GM19397 (cell line): Measurements from ENCODE around the gene CCDC85B.

Source experiments
- ATAC-seq: cut with Tn5 transposase; IDR thresholded peaks from one replicate; pipeline ENCODE4 v1.9.1; 2021; ENCODE audit warnings: mild to moderate bottlenecking, moderate library complexity; ENCODE audit not compliant: unreplicated experiment

Gene CCDC85B

DNA sequence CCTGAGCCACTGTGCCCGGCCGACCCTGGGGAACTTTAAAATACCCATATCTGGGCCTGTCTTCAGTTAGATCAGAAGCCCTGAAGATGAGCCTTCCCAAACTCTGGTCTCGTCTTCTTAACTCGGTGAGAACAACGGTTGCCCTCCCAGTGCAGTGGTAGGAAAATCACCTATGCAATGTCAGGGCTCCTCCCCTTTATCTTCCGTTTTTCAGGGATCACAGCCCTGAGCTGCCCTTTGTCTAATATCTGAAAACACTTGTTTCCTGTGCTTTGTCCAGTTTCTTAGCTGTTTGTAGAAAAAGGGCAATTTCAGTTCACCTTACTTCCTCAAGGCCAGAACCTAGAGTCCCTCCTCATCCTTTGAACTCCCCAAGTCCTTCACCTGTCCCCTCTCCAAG lies 38.2 kb downstream of the CCDC85B start:
- no peak for ATAC-seq

DNA sequence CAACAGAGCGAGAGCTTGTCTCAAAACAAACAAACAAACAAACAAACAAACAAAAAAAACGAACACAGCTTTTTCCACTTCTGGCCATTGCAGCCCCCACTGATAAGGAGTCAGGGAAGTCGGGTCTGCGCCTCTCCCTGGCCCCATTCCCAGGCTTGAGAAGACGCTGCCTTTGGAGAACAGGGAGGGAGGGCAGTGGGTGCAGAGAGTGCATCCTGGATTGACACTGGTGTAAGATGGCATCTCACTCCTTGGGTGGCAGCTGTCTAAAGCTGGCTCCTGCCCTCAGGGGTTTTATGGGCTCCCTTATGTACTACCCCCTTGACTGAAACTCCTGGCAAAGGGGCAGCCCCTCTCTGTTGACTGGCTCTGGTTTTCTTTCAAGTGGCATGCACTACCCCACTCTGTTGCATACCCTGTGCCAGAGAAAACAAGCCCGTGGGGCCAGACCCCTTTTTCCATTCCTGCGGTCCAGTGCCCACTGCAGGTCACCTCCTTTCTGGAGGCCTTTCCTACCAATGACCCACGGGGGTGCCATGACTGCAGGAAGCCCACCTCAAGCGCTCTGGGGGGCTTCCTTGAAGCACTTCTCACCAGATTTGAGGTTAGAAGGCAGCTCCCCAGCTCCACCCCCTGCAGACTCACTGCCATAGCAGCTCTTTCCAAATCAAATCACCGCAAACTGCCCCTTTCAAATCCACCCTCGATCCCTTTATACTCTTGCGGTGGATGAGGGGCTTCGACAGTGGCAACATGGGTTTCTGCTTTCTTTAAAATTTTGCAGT lies 41.5 kb downstream of the CCDC85B start:
- ATAC-seq = no peak

DNA sequence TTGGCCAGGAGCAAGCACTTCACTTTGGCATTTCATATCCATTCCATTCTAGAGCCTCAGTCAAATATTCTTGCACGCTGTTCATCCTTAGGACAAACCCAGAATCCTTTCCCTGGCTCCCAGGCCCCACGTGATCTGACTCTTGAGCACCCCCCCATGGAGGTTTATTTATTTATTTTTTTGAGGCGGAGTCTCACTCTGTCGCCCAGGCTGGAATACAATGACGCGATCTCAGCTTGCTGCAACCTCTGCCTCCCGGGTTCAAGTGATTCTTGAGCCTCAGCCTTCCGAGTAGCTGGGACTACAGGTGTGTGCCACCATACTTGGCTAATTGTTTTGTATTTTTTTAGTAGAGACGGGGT lies 42.1 kb downstream of the CCDC85B start:
- no peak for ATAC-seq

DNA sequence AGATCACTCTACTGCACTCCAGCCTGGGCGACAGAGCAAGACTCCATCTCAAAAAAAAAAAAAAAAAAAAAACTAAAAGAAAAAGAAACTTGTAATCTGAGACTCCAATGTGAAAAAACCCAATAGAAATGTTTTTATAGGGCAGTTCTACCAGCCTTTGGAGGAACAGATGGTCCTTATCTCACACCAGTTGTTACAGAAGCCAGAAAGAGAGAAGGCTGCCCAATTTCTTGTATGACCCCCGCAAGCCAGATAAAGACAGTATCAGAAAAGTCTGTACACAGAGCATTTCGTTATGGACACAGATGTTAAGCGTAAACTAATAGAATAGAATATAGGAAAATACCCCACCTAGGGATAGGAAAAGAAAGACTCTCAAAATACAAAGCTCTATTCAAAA lies 43.5 kb downstream of the CCDC85B start:
- ATAC-seq = no peak

DNA sequence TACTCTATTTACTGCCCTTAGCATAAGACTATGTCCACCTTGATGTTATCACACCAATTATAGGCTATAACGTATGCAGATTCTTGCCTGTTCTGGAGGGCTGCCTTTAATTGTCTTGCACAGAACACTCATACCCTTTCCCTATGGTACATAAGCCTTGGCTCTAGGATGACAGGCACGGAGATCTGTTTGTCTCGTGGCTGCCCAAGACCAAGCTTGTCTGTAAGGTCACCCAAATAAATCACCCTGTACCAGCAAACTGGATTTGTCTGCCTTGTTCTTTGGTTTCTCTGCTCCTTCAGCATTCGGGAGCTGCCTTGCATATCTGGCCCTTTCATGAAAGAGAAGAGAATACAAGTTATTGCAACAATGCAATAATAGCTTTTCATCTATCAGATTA lies 47.3 kb downstream of the CCDC85B start:
- ATAC-seq = no peak
